Measurements from ENCODE around the gene SNCG. TPM values are rescaled to one million over a fixed set of nuclear protein-coding genes. Genes with fewer than 3 reads are reported as not detected.

Gene SNCG
- polyA plus RNA-seq, 1 donor from 2014 or later, result 6.1 TPM

GRCh38 chr10:86958901-86959736, 720 bp downstream of the SNCG start:
- H2AFZ ChIP-seq (ENCODE audit: low read depth, low read length), result no peak overlapping the region
- H3K9me2 ChIP-seq (ENCODE audit: insufficient read depth, low read length), result no peaks in the 10 kb centered on the region
- H3K36me3 ChIP-seq (ENCODE audit: insufficient read depth, low read length), result no peaks in the 10 kb centered on the region
- H3K27me3 ChIP-seq (ENCODE audit: insufficient read depth, low read depth, low read length), result no peaks in the 10 kb centered on the region
- H4K20me1 ChIP-seq (ENCODE audit: insufficient read depth), result no peaks in the 10 kb centered on the region
- H3K4me2 ChIP-seq (ENCODE audit: low read length), result no peak overlapping the region
- no peaks in the 10 kb centered on the region for H3K9me3 ChIP-seq (ENCODE audit: low read length)
- H3K4me3 ChIP-seq (ENCODE audit: low read length), result no peak overlapping the region
- TF ChIP-seq SMC3 (conservative IDR thresholded peaks at IDR 0.05; ENCODE audit: poor library complexity) (no peak), MXI1 (conservative IDR thresholded peaks at IDR 0.05; ENCODE audit: poor library complexity, severe bottlenecking) (no peak), TAF1 (IDR thresholded peaks at IDR 0.05; ENCODE audit: low read depth) (no peak), CTCF (IDR thresholded peaks at IDR 0.05; ENCODE audit: poor library complexity, severe bottlenecking) (no peak), EZH2 (IDR thresholded peaks at IDR 0.05; ENCODE audit: borderline replicate concordance, insufficient read depth, low read length, poor library complexity, severe bottlenecking) (no peak), POLR2AphosphoS5 (IDR thresholded peaks at IDR 0.05) (no peak), EP300 (conservative IDR thresholded peaks at IDR 0.05; ENCODE audit: poor library complexity, severe bottlenecking) (no peak)
- TF ChIP-seq, protein P1, sequence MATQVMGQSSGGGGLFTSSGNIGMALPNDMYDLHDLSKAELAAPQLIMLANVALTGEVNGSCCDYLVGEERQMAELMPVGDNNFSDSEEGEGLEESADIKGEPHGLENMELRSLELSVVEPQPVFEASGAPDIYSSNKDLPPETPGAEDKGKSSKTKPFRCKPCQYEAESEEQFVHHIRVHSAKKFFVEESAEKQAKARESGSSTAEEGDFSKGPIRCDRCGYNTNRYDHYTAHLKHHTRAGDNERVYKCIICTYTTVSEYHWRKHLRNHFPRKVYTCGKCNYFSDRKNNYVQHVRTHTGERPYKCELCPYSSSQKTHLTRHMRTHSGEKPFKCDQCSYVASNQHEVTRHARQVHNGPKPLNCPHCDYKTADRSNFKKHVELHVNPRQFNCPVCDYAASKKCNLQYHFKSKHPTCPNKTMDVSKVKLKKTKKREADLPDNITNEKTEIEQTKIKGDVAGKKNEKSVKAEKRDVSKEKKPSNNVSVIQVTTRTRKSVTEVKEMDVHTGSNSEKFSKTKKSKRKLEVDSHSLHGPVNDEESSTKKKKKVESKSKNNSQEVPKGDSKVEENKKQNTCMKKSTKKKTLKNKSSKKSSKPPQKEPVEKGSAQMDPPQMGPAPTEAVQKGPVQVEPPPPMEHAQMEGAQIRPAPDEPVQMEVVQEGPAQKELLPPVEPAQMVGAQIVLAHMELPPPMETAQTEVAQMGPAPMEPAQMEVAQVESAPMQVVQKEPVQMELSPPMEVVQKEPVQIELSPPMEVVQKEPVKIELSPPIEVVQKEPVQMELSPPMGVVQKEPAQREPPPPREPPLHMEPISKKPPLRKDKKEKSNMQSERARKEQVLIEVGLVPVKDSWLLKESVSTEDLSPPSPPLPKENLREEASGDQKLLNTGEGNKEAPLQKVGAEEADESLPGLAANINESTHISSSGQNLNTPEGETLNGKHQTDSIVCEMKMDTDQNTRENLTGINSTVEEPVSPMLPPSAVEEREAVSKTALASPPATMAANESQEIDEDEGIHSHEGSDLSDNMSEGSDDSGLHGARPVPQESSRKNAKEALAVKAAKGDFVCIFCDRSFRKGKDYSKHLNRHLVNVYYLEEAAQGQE (IDR thresholded peaks at IDR 0.05; ENCODE audit: borderline replicate concordance), result no peak
- H3F3A ChIP-seq (ENCODE audit: insufficient read depth, low read length, poor library complexity, severe bottlenecking), result no peaks in the 10 kb centered on the region
- H3K79me2 ChIP-seq (replicated peaks; ENCODE audit: insufficient read depth, low read length), result no peaks in the 10 kb centered on the region
- H3K27ac ChIP-seq (ENCODE audit: low read length), result no peak overlapping the region
- H3K9ac ChIP-seq (ENCODE audit: low read length), result no peak overlapping the region

DNA sequence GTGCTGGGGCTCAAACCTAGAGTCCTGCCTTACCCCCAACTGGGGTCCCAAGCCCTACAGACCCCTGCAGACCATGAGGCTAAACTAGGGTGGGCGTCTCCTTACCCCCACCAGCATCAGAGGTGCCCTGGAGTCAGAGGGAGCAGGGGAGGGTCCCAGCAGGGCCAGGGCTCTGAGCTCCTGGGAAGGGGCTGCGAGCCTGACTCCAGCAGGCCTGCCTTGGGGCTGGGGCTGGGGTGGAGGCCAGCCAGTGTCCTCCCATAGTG, 1.3 kb downstream of the SNCG start:
- H3K79me2 ChIP-seq (replicated peaks; ENCODE audit: insufficient read depth, low read length), result no peaks in the 10 kb centered on the region
- H3K27me3 ChIP-seq (ENCODE audit: insufficient read depth, low read depth, low read length), result no peaks in the 10 kb centered on the region
- H3K9me2 ChIP-seq (ENCODE audit: insufficient read depth, low read length), result no peaks in the 10 kb centered on the region
- H3K4me2 ChIP-seq (ENCODE audit: low read length), result no peak overlapping the region
- no peaks in the 10 kb centered on the region for H4K20me1 ChIP-seq (ENCODE audit: insufficient read depth)
- H3K9me3 ChIP-seq (ENCODE audit: low read length), result no peaks in the 10 kb centered on the region
- H3K4me3 ChIP-seq (ENCODE audit: low read length), result no peak overlapping the region
- no peak overlapping the region for H3K27ac ChIP-seq (ENCODE audit: low read length)
- H3K36me3 ChIP-seq (ENCODE audit: insufficient read depth, low read length), result no peaks in the 10 kb centered on the region
- no peaks in the 10 kb centered on the region for H3F3A ChIP-seq (ENCODE audit: insufficient read depth, low read length, poor library complexity, severe bottlenecking)
- TF ChIP-seq CTCF (IDR thresholded peaks at IDR 0.05; ENCODE audit: poor library complexity, severe bottlenecking) (no peak), EP300 (conservative IDR thresholded peaks at IDR 0.05; ENCODE audit: poor library complexity, severe bottlenecking) (no peak), RAD21 (conservative IDR thresholded peaks at IDR 0.05) (no peak), POLR2AphosphoS5 (IDR thresholded peaks at IDR 0.05) (no peak)
- no peak overlapping the region for H2AFZ ChIP-seq (ENCODE audit: low read depth, low read length)
- no peak overlapping the region for H3K9ac ChIP-seq (ENCODE audit: low read length)
